Measurements from ENCODE around the gene DGKI.

The DGKI gene

DNA sequence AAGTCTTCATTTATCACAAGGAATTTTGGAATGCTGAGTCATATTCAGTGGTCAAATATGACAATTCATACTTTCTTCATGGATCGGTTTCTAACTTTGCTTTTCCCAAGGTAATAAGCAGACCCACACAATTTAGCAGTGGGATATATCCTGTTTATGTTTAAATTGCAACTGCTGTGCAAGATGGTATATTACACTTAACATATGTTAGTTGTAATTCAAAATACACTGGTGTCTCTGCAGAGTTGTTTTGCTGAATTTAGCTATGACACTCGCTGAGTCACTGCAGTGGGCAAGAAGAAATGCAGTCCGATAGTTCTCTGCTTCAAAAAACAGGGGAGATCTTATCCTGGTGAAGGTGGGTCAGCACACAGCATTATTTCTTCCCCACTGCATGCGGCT is 308.4 kb downstream of the DGKI start:
- no peak overlapping the region for H3K4me3 ChIP-seq (ENCODE audit: low read depth, low read length)
- TF ChIP-seq, protein P1, sequence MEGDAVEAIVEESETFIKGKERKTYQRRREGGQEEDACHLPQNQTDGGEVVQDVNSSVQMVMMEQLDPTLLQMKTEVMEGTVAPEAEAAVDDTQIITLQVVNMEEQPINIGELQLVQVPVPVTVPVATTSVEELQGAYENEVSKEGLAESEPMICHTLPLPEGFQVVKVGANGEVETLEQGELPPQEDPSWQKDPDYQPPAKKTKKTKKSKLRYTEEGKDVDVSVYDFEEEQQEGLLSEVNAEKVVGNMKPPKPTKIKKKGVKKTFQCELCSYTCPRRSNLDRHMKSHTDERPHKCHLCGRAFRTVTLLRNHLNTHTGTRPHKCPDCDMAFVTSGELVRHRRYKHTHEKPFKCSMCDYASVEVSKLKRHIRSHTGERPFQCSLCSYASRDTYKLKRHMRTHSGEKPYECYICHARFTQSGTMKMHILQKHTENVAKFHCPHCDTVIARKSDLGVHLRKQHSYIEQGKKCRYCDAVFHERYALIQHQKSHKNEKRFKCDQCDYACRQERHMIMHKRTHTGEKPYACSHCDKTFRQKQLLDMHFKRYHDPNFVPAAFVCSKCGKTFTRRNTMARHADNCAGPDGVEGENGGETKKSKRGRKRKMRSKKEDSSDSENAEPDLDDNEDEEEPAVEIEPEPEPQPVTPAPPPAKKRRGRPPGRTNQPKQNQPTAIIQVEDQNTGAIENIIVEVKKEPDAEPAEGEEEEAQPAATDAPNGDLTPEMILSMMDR (IDR thresholded peaks at IDR 0.05; ENCODE audit: low read depth, low read length) = no peak

GRCh38 chr7:137535579-137535978 is 311.2 kb downstream of the DGKI start:
- TF ChIP-seq, protein P1 (IDR thresholded peaks at IDR 0.05; ENCODE audit: low read depth, low read length) = no peak

DNA sequence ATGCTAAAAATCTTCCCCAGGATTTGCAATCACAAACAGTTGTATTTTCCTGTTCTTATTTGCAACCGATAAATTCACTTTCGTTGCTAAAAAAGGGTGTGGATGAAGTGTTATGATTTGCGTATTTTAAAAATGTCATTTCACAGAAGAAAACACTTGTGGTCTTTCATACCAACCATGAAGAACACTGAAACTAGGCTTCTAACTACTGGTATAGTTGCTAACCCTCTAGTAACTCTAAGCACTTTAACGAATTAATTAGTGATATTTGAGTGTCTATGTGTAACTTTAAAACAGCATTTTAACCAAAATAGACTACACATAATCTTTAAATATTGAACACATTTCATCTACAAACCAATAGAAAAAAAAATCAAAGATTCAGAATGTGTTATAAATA is 315.1 kb downstream of the DGKI start:
- H3K4me3 ChIP-seq (ENCODE audit: low read depth, low read length) = no peak overlapping the region
- TF ChIP-seq, protein P1 (IDR thresholded peaks at IDR 0.05; ENCODE audit: low read depth, low read length) = no peak

More at GRCh38 chr7:137535579-137535978, 311.2 kb downstream of the DGKI start:
- H3K4me3 ChIP-seq (ENCODE audit: low read depth, low read length) = no peak overlapping the region

GRCh38 chr7:137527634-137528033 is 319.1 kb downstream of the DGKI start:
- TF ChIP-seq, protein P1 (IDR thresholded peaks at IDR 0.05; ENCODE audit: low read depth, low read length) = no peak
- H3K4me3 ChIP-seq (ENCODE audit: low read depth, low read length) = no peak overlapping the region

GRCh38 chr7:137523171-137523570 is 323.6 kb downstream of the DGKI start:
- no peak overlapping the region for H3K4me3 ChIP-seq (ENCODE audit: low read depth, low read length)
- TF ChIP-seq, protein P1 (IDR thresholded peaks at IDR 0.05; ENCODE audit: low read depth, low read length) = no peak

DNA sequence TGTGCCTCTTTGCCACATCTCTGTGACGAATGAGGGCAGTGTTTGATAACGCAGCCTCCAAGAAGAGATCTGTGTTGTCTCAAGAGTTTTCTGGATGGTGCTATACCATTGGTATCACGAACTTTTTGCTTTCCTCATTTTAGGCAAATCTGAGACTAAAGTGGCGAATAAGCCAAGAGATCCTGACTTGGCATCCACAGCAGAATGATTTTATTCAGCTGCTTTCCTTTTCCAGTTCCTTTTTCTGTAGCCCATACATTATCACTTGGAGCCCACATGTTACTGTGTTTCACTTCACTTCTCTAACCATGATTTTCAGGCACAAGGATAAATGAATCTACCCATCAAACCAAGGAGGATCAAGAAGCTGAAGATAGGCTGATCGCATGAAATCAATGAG is 325.3 kb downstream of the DGKI start:
- TF ChIP-seq, protein P1 (IDR thresholded peaks at IDR 0.05; ENCODE audit: low read depth, low read length) = no peak
- H3K4me3 ChIP-seq (ENCODE audit: low read depth, low read length) = no peak overlapping the region

GRCh38 chr7:137519947-137520346 is 326.8 kb downstream of the DGKI start:
- TF ChIP-seq, protein P1 (IDR thresholded peaks at IDR 0.05; ENCODE audit: low read depth, low read length) = no peak
- H3K4me3 ChIP-seq (ENCODE audit: low read depth, low read length) = no peak overlapping the region
